HepG2 (cell line): ENCODE results near the gene CYBC1. TPM values are rescaled to one million over a fixed set of nuclear protein-coding genes. Genes with fewer than 3 reads are reported as not detected.
A peak's percentile ranks its signal among the peaks of the same experiment; 100 is the strongest.

Source experiments
- ELF1 ChIP-seq: sonication (generic); formaldehyde crosslinking; IDR thresholded peaks from 2 replicates; pipeline ENCODE4 v1.4.0; 2020; ENCODE audit warnings: missing genetic modification reagents
- FLYWCH1 ChIP-seq: sonication (generic); formaldehyde crosslinking; IDR thresholded peaks from 2 replicates; pipeline ENCODE4 v1.8.1; 2023; ENCODE audit warnings: mild to moderate bottlenecking, missing genetic modification reagents
- FOXP4 ChIP-seq: sonication (generic); formaldehyde crosslinking; IDR thresholded peaks from 2 replicates; pipeline ENCODE4 v1.4.0; 2020; ENCODE audit warnings: missing genetic modification reagents
- GPBP1L1 ChIP-seq: sonication (generic); formaldehyde crosslinking; IDR thresholded peaks from 2 replicates; pipeline ENCODE4 v1.5.0; 2020; ENCODE audit warnings: mild to moderate bottlenecking, missing genetic modification reagents
- SNAPC4 ChIP-seq: sonication (generic); formaldehyde crosslinking; IDR thresholded peaks from 2 replicates; pipeline ENCODE4 v1.4.0; 2020; ENCODE audit warnings: mild to moderate bottlenecking, missing genetic modification reagents
- SP4 ChIP-seq: sonication (generic); formaldehyde crosslinking; IDR thresholded peaks from 2 replicates; pipeline ENCODE4 v1.8.1; 2023; ENCODE audit warnings: mild to moderate bottlenecking, missing genetic modification reagents
- TCF7L2 ChIP-seq: IDR thresholded peaks from 2 replicates; pipeline ENCODE4 v1.6.1; 2011; ENCODE audit warnings: mild to moderate bottlenecking, low read depth, low read length, moderate library complexity
- ZNF724P ChIP-seq: sonication (generic); formaldehyde crosslinking; IDR thresholded peaks from 2 replicates; pipeline ENCODE4 v1.8.0; 2022; ENCODE audit warnings: missing genetic modification reagents, borderline replicate concordance
- ZNF768 ChIP-seq: sonication (generic); formaldehyde crosslinking; IDR thresholded peaks from 2 replicates; pipeline ENCODE4 v1.4.0; 2020; ENCODE audit warnings: missing genetic modification reagents
- polyA plus RNA-seq, 8 experiments: library from polyadenylated mRNA; depleted of rRNA in 3 of 8; stranded (reverse) in 7 of 8; unstranded in 1 of 8; fragments of >200 nt; fragmentation: Illumina TruSeq in 4 of 8; extraction: Trizol in 4 of 8; gene quantifications; 2 replicates each; pipeline versions ENCODE4 v1.2.1 to v1.2.3, GENCODE V29; 2011 to 2016; ENCODE audit warnings: low read depth in 4 of 8, missing spikeins in 1 of 8, mixed read lengths in 1 of 8; ENCODE audit not compliant: insufficient read depth in 1 of 8
- total RNA-seq, 5 experiments: library from RNA; depleted of rRNA; stranded (reverse); fragments of >200 nt; fragmentation: Illumina TruSeq; extraction: Trizol; gene quantifications; 2 replicates each; pipeline ENCODE4 v1.2.3, GENCODE V29; 2016; ENCODE audit warnings: low read depth in 1 of 5
- TF ChIP-seq, protein P1 (sequence below): sonication (generic); formaldehyde crosslinking; IDR thresholded peaks from 2 replicates; pipeline ENCODE4 v1.4.0; 2020; ENCODE audit warnings: missing genetic modification reagents, borderline replicate concordance
- TF ChIP-seq, protein P2 (sequence below): sonication (generic); formaldehyde crosslinking; IDR thresholded peaks from 2 replicates; pipeline ENCODE4 v1.5.1; 2020; ENCODE audit warnings: mild to moderate bottlenecking, missing genetic modification reagents, moderate library complexity

CYBC1 gene
- total and polyA plus RNA-seq, 2 of the 13 experiments (the other 11 are each of a cell fraction or from before 2014, with no cell fraction given): 43.4 to 44.1 TPM

- TF ChIP-seq, protein P1, sequence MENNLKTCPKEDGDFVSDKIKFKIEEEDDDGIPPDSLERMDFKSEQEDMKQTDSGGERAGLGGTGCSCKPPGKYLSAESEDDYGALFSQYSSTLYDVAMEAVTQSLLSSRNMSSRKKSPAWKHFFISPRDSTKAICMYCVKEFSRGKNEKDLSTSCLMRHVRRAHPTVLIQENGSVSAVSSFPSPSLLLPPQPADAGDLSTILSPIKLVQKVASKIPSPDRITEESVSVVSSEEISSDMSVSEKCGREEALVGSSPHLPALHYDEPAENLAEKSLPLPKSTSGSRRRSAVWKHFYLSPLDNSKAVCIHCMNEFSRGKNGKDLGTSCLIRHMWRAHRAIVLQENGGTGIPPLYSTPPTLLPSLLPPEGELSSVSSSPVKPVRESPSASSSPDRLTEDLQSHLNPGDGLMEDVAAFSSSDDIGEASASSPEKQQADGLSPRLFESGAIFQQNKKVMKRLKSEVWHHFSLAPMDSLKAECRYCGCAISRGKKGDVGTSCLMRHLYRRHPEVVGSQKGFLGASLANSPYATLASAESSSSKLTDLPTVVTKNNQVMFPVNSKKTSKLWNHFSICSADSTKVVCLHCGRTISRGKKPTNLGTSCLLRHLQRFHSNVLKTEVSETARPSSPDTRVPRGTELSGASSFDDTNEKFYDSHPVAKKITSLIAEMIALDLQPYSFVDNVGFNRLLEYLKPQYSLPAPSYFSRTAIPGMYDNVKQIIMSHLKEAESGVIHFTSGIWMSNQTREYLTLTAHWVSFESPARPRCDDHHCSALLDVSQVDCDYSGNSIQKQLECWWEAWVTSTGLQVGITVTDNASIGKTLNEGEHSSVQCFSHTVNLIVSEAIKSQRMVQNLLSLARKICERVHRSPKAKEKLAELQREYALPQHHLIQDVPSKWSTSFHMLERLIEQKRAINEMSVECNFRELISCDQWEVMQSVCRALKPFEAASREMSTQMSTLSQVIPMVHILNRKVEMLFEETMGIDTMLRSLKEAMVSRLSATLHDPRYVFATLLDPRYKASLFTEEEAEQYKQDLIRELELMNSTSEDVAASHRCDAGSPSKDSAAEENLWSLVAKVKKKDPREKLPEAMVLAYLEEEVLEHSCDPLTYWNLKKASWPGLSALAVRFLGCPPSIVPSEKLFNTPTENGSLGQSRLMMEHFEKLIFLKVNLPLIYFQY (CRISPR knock-in tag): no peak; the same call in none of the 2 replicates
- TF ChIP-seq SNAPC4 (CRISPR knock-in tag) (no peak), ZNF724P (CRISPR knock-in tag) (peak; percentile 76; the same call in 1 of the 2 replicates), FLYWCH1 (CRISPR knock-in tag) (no peak), SP4 (CRISPR knock-in tag) (peak; percentile 97), ELF1 (peak; percentile 98), TCF7L2 (no peak), FOXP4 (0 out of 2 replicates have a peak, but pooled peaks have one; percentile 11), GPBP1L1 (no peak), ZNF768 (peak; percentile 83; the same call in 1 of the 2 replicates)
- TF ChIP-seq, protein P2, sequence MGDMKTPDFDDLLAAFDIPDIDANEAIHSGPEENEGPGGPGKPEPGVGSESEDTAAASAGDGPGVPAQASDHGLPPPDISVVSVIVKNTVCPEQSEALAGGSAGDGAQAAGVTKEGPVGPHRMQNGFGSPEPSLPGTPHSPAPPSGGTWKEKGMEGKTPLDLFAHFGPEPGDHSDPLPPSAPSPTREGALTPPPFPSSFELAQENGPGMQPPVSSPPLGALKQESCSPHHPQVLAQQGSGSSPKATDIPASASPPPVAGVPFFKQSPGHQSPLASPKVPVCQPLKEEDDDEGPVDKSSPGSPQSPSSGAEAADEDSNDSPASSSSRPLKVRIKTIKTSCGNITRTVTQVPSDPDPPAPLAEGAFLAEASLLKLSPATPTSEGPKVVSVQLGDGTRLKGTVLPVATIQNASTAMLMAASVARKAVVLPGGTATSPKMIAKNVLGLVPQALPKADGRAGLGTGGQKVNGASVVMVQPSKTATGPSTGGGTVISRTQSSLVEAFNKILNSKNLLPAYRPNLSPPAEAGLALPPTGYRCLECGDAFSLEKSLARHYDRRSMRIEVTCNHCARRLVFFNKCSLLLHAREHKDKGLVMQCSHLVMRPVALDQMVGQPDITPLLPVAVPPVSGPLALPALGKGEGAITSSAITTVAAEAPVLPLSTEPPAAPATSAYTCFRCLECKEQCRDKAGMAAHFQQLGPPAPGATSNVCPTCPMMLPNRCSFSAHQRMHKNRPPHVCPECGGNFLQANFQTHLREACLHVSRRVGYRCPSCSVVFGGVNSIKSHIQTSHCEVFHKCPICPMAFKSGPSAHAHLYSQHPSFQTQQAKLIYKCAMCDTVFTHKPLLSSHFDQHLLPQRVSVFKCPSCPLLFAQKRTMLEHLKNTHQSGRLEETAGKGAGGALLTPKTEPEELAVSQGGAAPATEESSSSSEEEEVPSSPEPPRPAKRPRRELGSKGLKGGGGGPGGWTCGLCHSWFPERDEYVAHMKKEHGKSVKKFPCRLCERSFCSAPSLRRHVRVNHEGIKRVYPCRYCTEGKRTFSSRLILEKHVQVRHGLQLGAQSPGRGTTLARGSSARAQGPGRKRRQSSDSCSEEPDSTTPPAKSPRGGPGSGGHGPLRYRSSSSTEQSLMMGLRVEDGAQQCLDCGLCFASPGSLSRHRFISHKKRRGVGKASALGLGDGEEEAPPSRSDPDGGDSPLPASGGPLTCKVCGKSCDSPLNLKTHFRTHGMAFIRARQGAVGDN: peak; percentile 93
Observed at GRCh38 chr17:82450357-82451106, at the start of gene CYBC1 (continued).
